ENCODE measurements around the gene CAMK1D. TPM values are rescaled to one million over a fixed set of nuclear protein-coding genes. Genes with fewer than 3 reads are reported as not detected.

The CAMK1D gene
- total RNA-seq, 1 donor from 2014 or later = 12.8 TPM

DNA sequence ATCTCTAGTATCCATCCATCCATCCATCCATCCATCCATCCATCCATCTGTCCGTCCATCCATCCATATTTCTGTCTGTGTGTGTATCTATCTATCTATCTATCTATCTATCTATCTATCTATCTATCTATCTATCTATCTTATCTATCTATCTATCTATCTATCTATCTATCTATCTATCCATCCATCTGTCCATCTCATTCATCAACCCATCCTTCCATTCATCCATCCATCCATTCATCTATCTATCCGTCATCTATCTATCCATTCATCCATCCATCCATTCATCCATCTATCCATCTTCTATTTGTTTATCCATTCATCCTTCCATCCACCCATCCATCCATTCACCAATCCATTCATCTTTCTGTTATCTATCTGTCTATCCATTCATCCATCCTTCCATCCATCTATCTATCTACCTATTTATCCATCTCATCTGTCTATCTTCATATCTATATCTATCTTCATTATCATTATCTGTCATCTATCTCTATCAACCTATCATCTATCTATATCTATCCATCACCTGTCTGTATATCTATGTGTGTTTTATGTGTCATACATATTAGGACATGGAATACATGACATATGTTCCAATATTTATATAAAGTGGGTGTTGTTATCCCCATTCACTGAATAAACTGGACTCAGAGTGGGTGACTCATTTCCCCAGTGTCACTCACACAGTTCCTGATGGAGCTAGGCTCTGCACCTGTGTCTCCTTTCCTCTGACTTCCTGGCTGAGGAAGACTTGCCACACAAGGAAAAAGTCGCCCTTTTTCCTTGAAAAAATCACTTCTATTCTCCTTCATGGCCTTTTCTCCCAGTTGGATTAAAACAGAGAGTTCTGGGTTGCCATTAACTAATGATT is 452.1 kb downstream of the CAMK1D start:
- Histone ChIP-seq H3K27me3 (no peaks in the 10 kb centered on the region), H3K27ac (no peak overlapping the region), H3K4me1 (peaks cover 2% of the 10 kb centered on the region), H3K4me3 (no peak overlapping the region), H3K36me3 (no peaks in the 10 kb centered on the region), H3K9me3 (no peaks in the 10 kb centered on the region)
- intact Hi-C loops (cut with DNase I) = no loop called here
- no peak for DNase-seq (ENCODE audit: extremely low spot score in 2 of 2)
- TF ChIP-seq POLR2AphosphoS5 (IDR thresholded peaks at IDR 0.05; ENCODE audit: insufficient read depth in 1 of 2, low read depth in 1 of 2) (no peak), CTCF (IDR thresholded peaks at IDR 0.05) (no peak), POLR2A (IDR thresholded peaks at IDR 0.05) (no peak)

GRCh38 chr10:12803776-12804175 is 454.4 kb downstream of the CAMK1D start:
- Histone ChIP-seq H3K27ac (no peak overlapping the region), H3K27me3 (no peaks in the 10 kb centered on the region), H3K4me3 (no peak overlapping the region), H3K9me3 (no peaks in the 10 kb centered on the region), H3K4me1 (no peaks in the 10 kb centered on the region), H3K36me3 (no peaks in the 10 kb centered on the region)
- intact Hi-C loops (cut with DNase I) = no loop called here
- TF ChIP-seq CTCF (IDR thresholded peaks at IDR 0.05) (no peak), POLR2A (IDR thresholded peaks at IDR 0.05) (no peak), POLR2AphosphoS5 (IDR thresholded peaks at IDR 0.05; ENCODE audit: insufficient read depth in 1 of 2, low read depth in 1 of 2) (no peak)
- no peak for DNase-seq (ENCODE audit: extremely low spot score in 2 of 2)

DNA sequence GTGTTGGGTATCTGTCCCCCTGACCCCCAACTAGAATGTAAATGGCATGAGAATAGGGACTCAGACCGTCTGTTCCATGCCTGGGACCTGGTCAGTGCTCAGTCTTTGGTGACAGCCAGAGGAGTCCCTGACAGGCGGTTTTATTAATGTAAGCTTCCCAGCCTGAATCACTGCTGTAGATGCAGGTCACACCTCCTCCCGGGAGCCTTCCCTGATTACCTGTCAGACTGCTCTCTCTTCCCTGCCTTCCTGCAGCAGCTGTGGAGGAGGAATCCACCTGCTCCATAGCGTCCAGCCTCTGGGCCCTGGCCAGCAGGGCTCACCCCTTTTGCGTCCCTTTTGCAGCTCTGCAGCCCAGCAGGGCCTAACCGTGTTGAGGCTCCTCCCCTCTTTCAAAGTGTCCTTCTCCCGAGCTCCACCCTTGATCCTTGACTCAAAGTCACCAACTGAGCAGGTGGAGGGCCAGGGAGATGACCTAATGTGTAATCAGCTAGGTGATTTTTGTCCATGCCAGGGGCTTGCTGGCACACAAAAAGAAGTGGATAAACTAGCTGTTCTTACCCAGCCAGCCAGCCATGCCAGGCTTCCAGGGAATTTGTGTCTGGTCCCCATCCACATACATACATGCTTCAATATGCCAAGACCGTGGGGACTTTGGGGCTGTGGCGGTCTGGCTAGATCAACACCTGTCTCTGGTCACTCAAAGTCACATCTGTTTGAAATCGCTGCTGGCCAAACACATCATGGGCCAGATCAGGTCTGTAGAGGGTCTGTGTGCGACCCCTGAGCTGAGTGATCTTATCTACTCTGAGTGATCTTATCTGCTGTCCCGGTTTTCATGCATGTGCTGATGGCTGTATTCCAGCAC is 457.1 kb downstream of the CAMK1D start:
- Histone ChIP-seq H3K4me1 (no peaks in the 10 kb centered on the region), H3K36me3 (no peaks in the 10 kb centered on the region), H3K4me3 (no peak overlapping the region), H3K9me3 (no peaks in the 10 kb centered on the region), H3K27me3 (no peaks in the 10 kb centered on the region), H3K27ac (no peak overlapping the region)
- DNase-seq (ENCODE audit: extremely low spot score in 2 of 2) = no peak
- intact Hi-C loops (cut with DNase I) = no loop called here
- TF ChIP-seq POLR2AphosphoS5 (IDR thresholded peaks at IDR 0.05; ENCODE audit: insufficient read depth in 1 of 2, low read depth in 1 of 2) (no peak), CTCF (IDR thresholded peaks at IDR 0.05) (no peak), POLR2A (IDR thresholded peaks at IDR 0.05) (no peak)

- H3K27me3 ChIP-seq = no peaks in the 10 kb centered on the region
- no peak overlapping the region for H3K4me3 ChIP-seq
- intact Hi-C loops (cut with DNase I) = no loop called here
- no peak for DNase-seq (ENCODE audit: extremely low spot score in 2 of 2)
- no peak for TF ChIP-seq POLR2A (IDR thresholded peaks at IDR 0.05)
- TF ChIP-seq CTCF (IDR thresholded peaks at IDR 0.05) = no peak
- no peak for TF ChIP-seq POLR2AphosphoS5 (IDR thresholded peaks at IDR 0.05; ENCODE audit: insufficient read depth in 1 of 2, low read depth in 1 of 2)
- H3K27ac ChIP-seq = no peak overlapping the region
- H3K4me1 ChIP-seq = no peaks in the 10 kb centered on the region
- H3K9me3 ChIP-seq = no peaks in the 10 kb centered on the region
- H3K36me3 ChIP-seq = no peaks in the 10 kb centered on the region
Measured at GRCh38 chr10:12807096-12807755, 457.9 kb downstream of the CAMK1D start.
